ENCODE results near the gene KCNIP1.

Gene KCNIP1

DNA sequence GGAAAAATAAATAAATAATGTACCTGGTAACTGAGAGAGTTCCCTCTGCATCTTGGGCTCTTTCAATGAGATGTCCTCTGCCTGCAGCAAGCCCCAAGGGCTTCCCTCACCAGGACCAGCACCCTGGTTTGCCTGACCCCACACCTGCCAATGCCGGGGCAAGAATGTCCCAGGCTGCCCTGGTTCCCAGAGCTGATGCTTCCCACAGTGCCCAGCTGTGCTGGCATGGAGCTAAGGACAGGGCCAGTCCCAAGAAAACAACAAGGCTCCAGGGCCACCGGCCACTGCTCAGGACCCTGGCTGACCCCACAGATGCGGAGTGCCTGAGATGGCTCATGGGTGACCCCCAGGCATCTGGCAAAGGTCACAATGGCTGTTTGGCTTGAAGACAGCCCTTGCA, 123.5 kb downstream of the KCNIP1 start:
- Histone ChIP-seq H3K4me3 (replicated peaks; ENCODE audit: insufficient read depth, low read length) (no peak overlapping the region), H3K27me3 (ENCODE audit: insufficient read depth, poor library complexity, severe bottlenecking) (no peaks in the 10 kb centered on the region), H3K27ac (replicated peaks) (no peak overlapping the region)
- TF ChIP-seq GABPA (IDR thresholded peaks at IDR 0.05; ENCODE audit: low read depth) (no peak), SPI1 (IDR thresholded peaks at IDR 0.05; ENCODE audit: borderline replicate concordance, low read depth) (no peak), POLR2AphosphoS5 (IDR thresholded peaks at IDR 0.05; ENCODE audit: low read depth) (no peak)
- TF ChIP-seq, protein P1, sequence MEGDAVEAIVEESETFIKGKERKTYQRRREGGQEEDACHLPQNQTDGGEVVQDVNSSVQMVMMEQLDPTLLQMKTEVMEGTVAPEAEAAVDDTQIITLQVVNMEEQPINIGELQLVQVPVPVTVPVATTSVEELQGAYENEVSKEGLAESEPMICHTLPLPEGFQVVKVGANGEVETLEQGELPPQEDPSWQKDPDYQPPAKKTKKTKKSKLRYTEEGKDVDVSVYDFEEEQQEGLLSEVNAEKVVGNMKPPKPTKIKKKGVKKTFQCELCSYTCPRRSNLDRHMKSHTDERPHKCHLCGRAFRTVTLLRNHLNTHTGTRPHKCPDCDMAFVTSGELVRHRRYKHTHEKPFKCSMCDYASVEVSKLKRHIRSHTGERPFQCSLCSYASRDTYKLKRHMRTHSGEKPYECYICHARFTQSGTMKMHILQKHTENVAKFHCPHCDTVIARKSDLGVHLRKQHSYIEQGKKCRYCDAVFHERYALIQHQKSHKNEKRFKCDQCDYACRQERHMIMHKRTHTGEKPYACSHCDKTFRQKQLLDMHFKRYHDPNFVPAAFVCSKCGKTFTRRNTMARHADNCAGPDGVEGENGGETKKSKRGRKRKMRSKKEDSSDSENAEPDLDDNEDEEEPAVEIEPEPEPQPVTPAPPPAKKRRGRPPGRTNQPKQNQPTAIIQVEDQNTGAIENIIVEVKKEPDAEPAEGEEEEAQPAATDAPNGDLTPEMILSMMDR (IDR thresholded peaks at IDR 0.05; ENCODE audit: insufficient read depth, low read length) = no peak
- TF ChIP-seq, protein P2, sequence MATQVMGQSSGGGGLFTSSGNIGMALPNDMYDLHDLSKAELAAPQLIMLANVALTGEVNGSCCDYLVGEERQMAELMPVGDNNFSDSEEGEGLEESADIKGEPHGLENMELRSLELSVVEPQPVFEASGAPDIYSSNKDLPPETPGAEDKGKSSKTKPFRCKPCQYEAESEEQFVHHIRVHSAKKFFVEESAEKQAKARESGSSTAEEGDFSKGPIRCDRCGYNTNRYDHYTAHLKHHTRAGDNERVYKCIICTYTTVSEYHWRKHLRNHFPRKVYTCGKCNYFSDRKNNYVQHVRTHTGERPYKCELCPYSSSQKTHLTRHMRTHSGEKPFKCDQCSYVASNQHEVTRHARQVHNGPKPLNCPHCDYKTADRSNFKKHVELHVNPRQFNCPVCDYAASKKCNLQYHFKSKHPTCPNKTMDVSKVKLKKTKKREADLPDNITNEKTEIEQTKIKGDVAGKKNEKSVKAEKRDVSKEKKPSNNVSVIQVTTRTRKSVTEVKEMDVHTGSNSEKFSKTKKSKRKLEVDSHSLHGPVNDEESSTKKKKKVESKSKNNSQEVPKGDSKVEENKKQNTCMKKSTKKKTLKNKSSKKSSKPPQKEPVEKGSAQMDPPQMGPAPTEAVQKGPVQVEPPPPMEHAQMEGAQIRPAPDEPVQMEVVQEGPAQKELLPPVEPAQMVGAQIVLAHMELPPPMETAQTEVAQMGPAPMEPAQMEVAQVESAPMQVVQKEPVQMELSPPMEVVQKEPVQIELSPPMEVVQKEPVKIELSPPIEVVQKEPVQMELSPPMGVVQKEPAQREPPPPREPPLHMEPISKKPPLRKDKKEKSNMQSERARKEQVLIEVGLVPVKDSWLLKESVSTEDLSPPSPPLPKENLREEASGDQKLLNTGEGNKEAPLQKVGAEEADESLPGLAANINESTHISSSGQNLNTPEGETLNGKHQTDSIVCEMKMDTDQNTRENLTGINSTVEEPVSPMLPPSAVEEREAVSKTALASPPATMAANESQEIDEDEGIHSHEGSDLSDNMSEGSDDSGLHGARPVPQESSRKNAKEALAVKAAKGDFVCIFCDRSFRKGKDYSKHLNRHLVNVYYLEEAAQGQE (IDR thresholded peaks at IDR 0.05; ENCODE audit: insufficient replicate concordance, low read depth) = no peak
- no peak for DNase-seq (ENCODE audit: low read depth in 1 of 2, low spot score in 1 of 2)

DNA sequence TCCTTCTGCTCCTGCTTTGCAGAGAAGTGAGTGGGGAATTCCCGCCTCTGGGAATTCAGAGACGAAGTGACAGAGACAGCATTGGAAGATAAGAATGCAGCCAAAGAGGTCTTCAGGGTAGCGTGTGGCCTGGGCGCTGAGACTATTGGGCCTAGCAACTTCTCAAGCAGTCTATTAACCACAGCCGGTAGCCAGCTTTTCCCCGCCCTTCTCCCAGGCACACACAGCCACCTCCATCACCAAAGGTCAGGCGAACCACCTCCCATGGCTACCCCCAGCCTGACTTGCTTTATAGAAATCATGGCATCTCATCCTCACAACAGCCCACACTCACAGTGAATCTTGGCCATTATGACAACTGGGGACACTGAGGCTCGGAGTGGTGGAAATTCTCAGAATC, 124.2 kb downstream of the KCNIP1 start:
- Histone ChIP-seq H3K27ac (replicated peaks) (no peak overlapping the region), H3K27me3 (ENCODE audit: insufficient read depth, poor library complexity, severe bottlenecking) (no peaks in the 10 kb centered on the region), H3K4me3 (replicated peaks; ENCODE audit: insufficient read depth, low read length) (no peak overlapping the region)
- no peak for DNase-seq (ENCODE audit: low read depth in 1 of 2, low spot score in 1 of 2)
- TF ChIP-seq SPI1 (IDR thresholded peaks at IDR 0.05; ENCODE audit: borderline replicate concordance, low read depth) (no peak), POLR2AphosphoS5 (IDR thresholded peaks at IDR 0.05; ENCODE audit: low read depth) (no peak), GABPA (IDR thresholded peaks at IDR 0.05; ENCODE audit: low read depth) (no peak)
- TF ChIP-seq, protein P1 (IDR thresholded peaks at IDR 0.05; ENCODE audit: insufficient read depth, low read length) = no peak
- TF ChIP-seq, protein P2 (IDR thresholded peaks at IDR 0.05; ENCODE audit: insufficient replicate concordance, low read depth) = no peak

DNA sequence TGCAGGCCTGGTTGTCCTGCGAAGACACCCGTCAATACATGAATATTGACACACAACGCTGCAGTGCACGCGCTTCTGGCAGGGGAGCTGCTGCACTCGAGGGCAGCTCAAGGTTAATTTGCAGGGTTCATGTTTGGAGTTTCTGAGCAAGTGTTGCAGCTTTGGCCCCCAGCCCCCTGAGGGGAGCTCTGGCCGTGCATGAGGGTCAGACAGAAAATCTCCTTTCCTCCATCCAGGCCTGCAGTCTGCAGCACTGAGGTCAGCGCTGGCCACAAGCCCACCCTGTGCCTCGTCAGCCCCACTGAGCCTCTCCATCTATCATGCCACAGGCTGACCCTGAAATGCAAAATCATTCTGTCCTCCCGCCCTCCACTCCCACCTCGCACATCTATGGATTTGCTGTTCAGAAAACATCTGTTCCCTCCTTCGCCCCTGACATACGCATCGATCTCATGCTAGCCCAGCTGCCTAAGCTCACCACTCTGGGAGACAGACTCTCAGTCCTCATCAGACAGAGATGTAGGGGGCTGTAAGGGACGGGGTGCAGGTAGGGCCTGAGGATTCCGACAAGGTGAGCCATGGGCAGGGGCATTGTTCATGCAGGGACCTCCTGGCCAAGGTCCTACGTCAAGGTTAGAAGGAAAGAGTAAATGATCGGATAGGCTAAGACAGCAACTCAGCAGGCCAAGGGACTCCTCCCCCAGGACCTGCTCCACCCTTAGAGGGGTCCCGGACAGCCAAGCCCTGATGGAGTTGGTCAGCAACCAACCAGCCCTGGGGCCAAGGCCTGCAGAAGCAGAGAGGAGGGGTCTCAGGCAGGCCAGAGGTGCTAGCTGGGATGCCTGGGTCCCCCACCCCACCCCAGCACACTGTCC, 125.1 kb downstream of the KCNIP1 start:
- no peak overlapping the region for H3K4me3 ChIP-seq (replicated peaks; ENCODE audit: insufficient read depth, low read length)
- no peak for DNase-seq (ENCODE audit: low read depth in 1 of 2, low spot score in 1 of 2)
- H3K27ac ChIP-seq (replicated peaks) = no peak overlapping the region
- peaks cover 2% of the 10 kb centered on the region for H3K27me3 ChIP-seq (ENCODE audit: insufficient read depth, poor library complexity, severe bottlenecking)
- TF ChIP-seq POLR2AphosphoS5 (IDR thresholded peaks at IDR 0.05; ENCODE audit: low read depth) = no peak
- TF ChIP-seq, protein P1 (IDR thresholded peaks at IDR 0.05; ENCODE audit: insufficient read depth, low read length) = no peak
- TF ChIP-seq, protein P2 (IDR thresholded peaks at IDR 0.05; ENCODE audit: insufficient replicate concordance, low read depth) = no peak
- TF ChIP-seq GABPA (IDR thresholded peaks at IDR 0.05; ENCODE audit: low read depth) = no peak

Data from HL-60 (cell line).